Measurements from ENCODE around the gene WARS2. TPM values are rescaled to one million over a fixed set of nuclear protein-coding genes. Genes with fewer than 3 reads are reported as not detected.
"Not testable (repeated sequence)": the region's sequence is repeated elsewhere in the genome, so short reads cannot be mapped to it uniquely, and the experiment has no call there.

Gene WARS2
- total RNA-seq (10 to 100 TPM; 20.8 to 20.9 TPM), polyA plus RNA-seq (ENCODE audit: insufficient read length in 2 of 2) (10 to 100 TPM in 1 of 2 donors, 1 to 10 TPM in 1; 8.3 to 10.4 TPM)
- long read RNA-seq, donor 1, partial matches to known transcripts = 0 of 4 reads
- long read RNA-seq, donor 1, other reads (novel, unspliced or antisense) = 0 of 4 reads
- long read RNA-seq, donor 2 = 0 reads
- long read RNA-seq, donor 3, partial matches to known transcripts = 0 of 1 reads
- long read RNA-seq, donor 3, other reads (novel, unspliced or antisense) = 0 of 1 reads
- long read RNA-seq, donor 4, transcript WARS2-201 (6 exons, 2,800 nt) = major isoform, 5 of 5 reads
- long read RNA-seq, donor 4, partial matches to known transcripts = 0 of 5 reads
- long read RNA-seq, donor 4, other reads (novel, unspliced or antisense) = 0 of 5 reads

- peak; percentile 93 to 100 (median 98) for DNase-seq (ENCODE audit: low read depth in 4 of 6, low spot score in 6 of 6)
- 0% methylated on average over 45 of the region's 50 CpGs for WGBS (ENCODE audit: insufficient coverage)
- no peaks in the 10 kb centered on the region for H3K9me3 ChIP-seq (ENCODE audit: control insufficient read depth, insufficient read depth, low read length)
- peaks cover 5% of the 10 kb centered on the region for H3K4me1 ChIP-seq (ENCODE audit: control insufficient read depth, insufficient read depth, low read length)
- H3K4me3 ChIP-seq (ENCODE audit: low read depth, low read length) = peak within 1 kb of the TSS; percentile 86
- H3K27me3 ChIP-seq (ENCODE audit: control insufficient read depth, insufficient read depth, low read length) = no peaks in the 10 kb centered on the region
- peak within 1 kb of the TSS; percentile 99 for H3K27ac ChIP-seq (ENCODE audit: low read depth, low read length)
- H3K36me3 ChIP-seq (ENCODE audit: control insufficient read depth, insufficient read depth, low read length) = no peaks in the 10 kb centered on the region
Measured at GRCh38 chr1:119140177-119141019, at the start of gene WARS2. Gene WARS2 (minus strand): TSS chr1:119140653. CDS start chr1:119140644, 9 bp downstream.

DNA sequence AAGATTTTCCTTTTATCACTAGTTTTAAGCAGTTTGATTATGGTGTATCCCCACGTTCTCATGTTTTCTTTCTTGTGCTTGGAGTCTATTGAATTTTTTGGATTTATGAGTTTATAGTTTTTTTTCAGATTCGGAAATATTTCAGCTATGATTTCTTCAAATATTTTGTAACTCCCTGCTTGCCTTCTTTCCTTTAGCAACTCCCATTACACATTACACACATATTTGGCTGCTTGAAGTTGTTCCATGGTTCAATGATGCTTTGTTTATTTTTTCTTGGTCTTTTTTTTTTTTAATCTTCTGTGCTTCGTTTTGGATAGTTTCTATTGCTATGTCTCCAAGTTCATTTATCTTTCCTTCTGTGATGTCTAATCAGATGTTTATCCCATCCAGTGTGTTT, 48.5 kb upstream of the WARS2 start:
- Histone ChIP-seq H3K27me3 (ENCODE audit: control insufficient read depth, insufficient read depth, low read length) (no peaks in the 10 kb centered on the region), H3K27ac (ENCODE audit: low read depth, low read length) (no peak overlapping the region), H3K4me3 (ENCODE audit: low read depth, low read length) (no peak overlapping the region), H3K4me1 (ENCODE audit: control insufficient read depth, insufficient read depth, low read length) (no peaks in the 10 kb centered on the region), H3K36me3 (ENCODE audit: control insufficient read depth, insufficient read depth, low read length) (no peaks in the 10 kb centered on the region), H3K9me3 (ENCODE audit: control insufficient read depth, insufficient read depth, low read length) (no peaks in the 10 kb centered on the region)
- no CpG with 5 or more reads among the region's 3 CpGs for WGBS (ENCODE audit: insufficient coverage)
- no peak for DNase-seq (ENCODE audit: low read depth in 4 of 6, low spot score in 6 of 6)

DNA sequence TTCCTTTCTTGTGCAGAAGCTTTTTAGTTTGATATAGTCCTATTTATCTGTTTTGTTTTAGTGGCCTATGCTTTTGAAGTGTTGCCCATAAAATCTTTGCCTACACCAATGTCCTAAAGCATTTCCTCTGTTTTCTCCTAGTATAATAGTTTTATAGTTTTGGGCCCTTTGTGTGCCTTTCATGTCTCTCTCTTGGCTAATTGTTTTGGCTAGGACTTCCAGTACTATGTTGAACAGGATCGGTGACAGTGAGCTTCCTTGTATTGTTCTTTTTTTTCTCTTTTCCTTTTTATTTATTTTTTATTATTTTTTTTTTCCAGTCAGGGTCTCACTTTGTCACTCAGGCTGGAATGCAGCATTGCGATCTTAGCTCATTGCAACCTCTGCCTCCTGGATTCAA, 47.0 kb upstream of the WARS2 start:
- DNase-seq (ENCODE audit: low read depth in 4 of 6, low spot score in 6 of 6) = no peak
- H3K27ac ChIP-seq (ENCODE audit: low read depth, low read length) = no peak overlapping the region
- no peak overlapping the region for H3K4me3 ChIP-seq (ENCODE audit: low read depth, low read length)
- no peaks in the 10 kb centered on the region for H3K4me1 ChIP-seq (ENCODE audit: control insufficient read depth, insufficient read depth, low read length)
- H3K9me3 ChIP-seq (ENCODE audit: control insufficient read depth, insufficient read depth, low read length) = no peaks in the 10 kb centered on the region
- H3K36me3 ChIP-seq (ENCODE audit: control insufficient read depth, insufficient read depth, low read length) = no peaks in the 10 kb centered on the region
- WGBS (ENCODE audit: insufficient coverage) = 100% methylated on average over 1 of the region's 2 CpGs
- H3K27me3 ChIP-seq (ENCODE audit: control insufficient read depth, insufficient read depth, low read length) = no peaks in the 10 kb centered on the region

DNA sequence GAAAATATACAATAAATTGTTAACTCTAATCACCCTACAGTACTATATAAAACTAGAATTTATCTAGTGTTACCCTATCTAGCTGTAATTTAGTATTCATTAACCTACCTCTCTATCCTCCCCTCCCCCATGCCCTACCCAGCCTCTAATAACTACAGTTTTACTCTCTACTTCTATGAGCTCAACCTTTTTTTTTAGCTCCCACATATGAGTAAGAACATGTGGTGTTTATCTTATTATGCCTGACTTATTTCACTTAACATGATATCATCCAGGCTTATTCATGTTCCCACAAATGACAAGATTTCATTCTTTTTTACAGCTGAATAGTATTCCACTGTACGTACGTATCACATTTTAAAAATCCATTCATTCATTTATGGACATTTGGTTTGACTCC, 46.0 kb upstream of the WARS2 start:
- no peaks in the 10 kb centered on the region for H3K27me3 ChIP-seq (ENCODE audit: control insufficient read depth, insufficient read depth, low read length)
- no peaks in the 10 kb centered on the region for H3K4me1 ChIP-seq (ENCODE audit: control insufficient read depth, insufficient read depth, low read length)
- no CpG with 5 or more reads among the region's 2 CpGs for WGBS (ENCODE audit: insufficient coverage)

DNA sequence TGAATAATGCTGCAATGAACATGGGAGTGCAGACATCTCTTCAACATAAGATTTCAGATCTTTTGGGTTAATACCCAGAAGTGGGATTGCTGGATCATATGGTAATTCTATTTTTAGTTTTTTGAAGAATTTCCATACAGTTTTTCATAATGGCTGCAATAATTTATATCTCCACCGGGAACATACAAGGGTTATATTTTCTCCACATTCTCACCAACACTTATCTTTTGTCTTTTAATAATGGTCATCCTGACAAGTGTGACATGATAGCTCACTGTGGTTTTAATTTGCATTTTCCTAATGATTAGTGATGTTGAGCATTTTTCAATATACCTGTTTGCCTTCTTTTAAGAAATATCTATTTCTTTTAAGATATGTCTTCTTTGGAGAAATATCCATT, 44.5 kb upstream of the WARS2 start:
- Histone ChIP-seq H3K4me3 (ENCODE audit: low read depth, low read length) (no peak overlapping the region), H3K36me3 (ENCODE audit: control insufficient read depth, insufficient read depth, low read length) (no peaks in the 10 kb centered on the region), H3K9me3 (ENCODE audit: control insufficient read depth, insufficient read depth, low read length) (no peaks in the 10 kb centered on the region), H3K27me3 (ENCODE audit: control insufficient read depth, insufficient read depth, low read length) (no peaks in the 10 kb centered on the region), H3K4me1 (ENCODE audit: control insufficient read depth, insufficient read depth, low read length) (no peaks in the 10 kb centered on the region), H3K27ac (ENCODE audit: low read depth, low read length) (no peak overlapping the region)
- WGBS (ENCODE audit: insufficient coverage) = no CpG with 5 or more reads among the region's 1 CpG
- no peak for DNase-seq (ENCODE audit: low read depth in 4 of 6, low spot score in 6 of 6)

More for the DNA sequence above, 46.0 kb upstream of the WARS2 start:
- Histone ChIP-seq H3K36me3 (ENCODE audit: control insufficient read depth, insufficient read depth, low read length) (no peaks in the 10 kb centered on the region), H3K9me3 (ENCODE audit: control insufficient read depth, insufficient read depth, low read length) (no peaks in the 10 kb centered on the region), H3K27ac (ENCODE audit: low read depth, low read length) (no peak overlapping the region), H3K4me3 (ENCODE audit: low read depth, low read length) (no peak overlapping the region)
- no peak for DNase-seq (ENCODE audit: low read depth in 4 of 6, low spot score in 6 of 6)

- no CpG with 5 or more reads among the region's 3 CpGs for WGBS (ENCODE audit: insufficient coverage)
- DNase-seq (ENCODE audit: low read depth in 4 of 6, low spot score in 6 of 6) = no peak
- no peak overlapping the region for H3K27ac ChIP-seq (ENCODE audit: low read depth, low read length)
- H3K27me3 ChIP-seq (ENCODE audit: control insufficient read depth, insufficient read depth, low read length) = no peaks in the 10 kb centered on the region
- H3K36me3 ChIP-seq (ENCODE audit: control insufficient read depth, insufficient read depth, low read length) = peaks cover 8% of the 10 kb centered on the region
- H3K4me1 ChIP-seq (ENCODE audit: control insufficient read depth, insufficient read depth, low read length) = no peaks in the 10 kb centered on the region
- no peak overlapping the region for H3K4me3 ChIP-seq (ENCODE audit: low read depth, low read length)
- no peaks in the 10 kb centered on the region for H3K9me3 ChIP-seq (ENCODE audit: control insufficient read depth, insufficient read depth, low read length)
Measured at GRCh38 chr1:119181218-119181617, 40.8 kb upstream of the WARS2 start.

GRCh38 chr1:119179051-119179450, 38.6 kb upstream of the WARS2 start:
- no peaks in the 10 kb centered on the region for H3K27me3 ChIP-seq (ENCODE audit: control insufficient read depth, insufficient read depth, low read length)
- H3K4me1 ChIP-seq (ENCODE audit: control insufficient read depth, insufficient read depth, low read length) = no peaks in the 10 kb centered on the region
- H3K9me3 ChIP-seq (ENCODE audit: control insufficient read depth, insufficient read depth, low read length) = no peaks in the 10 kb centered on the region
- peaks cover 8% of the 10 kb centered on the region for H3K36me3 ChIP-seq (ENCODE audit: control insufficient read depth, insufficient read depth, low read length)
- H3K27ac ChIP-seq (ENCODE audit: low read depth, low read length) = no peak overlapping the region
- WGBS (ENCODE audit: insufficient coverage) = 98% methylated on average over 21 of the region's 22 CpGs
- DNase-seq (ENCODE audit: low read depth in 4 of 6, low spot score in 6 of 6) = no peak
- no peak overlapping the region for H3K4me3 ChIP-seq (ENCODE audit: low read depth, low read length)

- WGBS (ENCODE audit: insufficient coverage) = 100% methylated on average over 10 of the region's 10 CpGs
- not testable (repeated sequence) for DNase-seq (ENCODE audit: low read depth in 4 of 6, low spot score in 6 of 6); H3K36me3 ChIP-seq (ENCODE audit: control insufficient read depth, insufficient read depth, low read length)
Measured at GRCh38 chr1:119172927-119173326, 32.5 kb upstream of the WARS2 start.

GRCh38 chr1:119171381-119172010, 31.0 kb upstream of the WARS2 start:
- WGBS (ENCODE audit: insufficient coverage) = 94% methylated on average over 25 of the region's 34 CpGs
- H3K9me3 ChIP-seq (ENCODE audit: control insufficient read depth, insufficient read depth, low read length); H3K4me3 ChIP-seq (ENCODE audit: low read depth, low read length); H3K27ac ChIP-seq (ENCODE audit: low read depth, low read length); H3K27me3 ChIP-seq (ENCODE audit: control insufficient read depth, insufficient read depth, low read length); DNase-seq (ENCODE audit: low read depth in 4 of 6, low spot score in 6 of 6); H3K4me1 ChIP-seq (ENCODE audit: control insufficient read depth, insufficient read depth, low read length); H3K36me3 ChIP-seq (ENCODE audit: control insufficient read depth, insufficient read depth, low read length): not testable (repeated sequence)

More at GRCh38 chr1:119172927-119173326, 32.5 kb upstream of the WARS2 start:
- H3K27ac ChIP-seq (ENCODE audit: low read depth, low read length); H3K4me1 ChIP-seq (ENCODE audit: control insufficient read depth, insufficient read depth, low read length); H3K27me3 ChIP-seq (ENCODE audit: control insufficient read depth, insufficient read depth, low read length); H3K4me3 ChIP-seq (ENCODE audit: low read depth, low read length); H3K9me3 ChIP-seq (ENCODE audit: control insufficient read depth, insufficient read depth, low read length): not testable (repeated sequence)

Data from spinal cord (tissue), 10 donors.